Mammary epithelial cell (primary cell): ENCODE data around the gene PIANP.

Source experiments
- EZH2 ChIP-seq: IDR thresholded peaks from 2 replicates; pipeline ENCODE4 v1.6.1; 2012; ENCODE audit warnings: low read length, inconsistent platforms, borderline replicate concordance
- TF ChIP-seq, protein P1 (sequence below), 2 donors: IDR thresholded peaks in 1 of 2; conservative IDR thresholded peaks in 1 of 2; 2 replicates each; pipeline ENCODE4 v1.5.1; 2011 to 2012; ENCODE audit warnings: inconsistent platforms in 2 of 2, low read length in 2 of 2, mild to moderate bottlenecking in 2 of 2, control low read depth in 1 of 2, low read depth in 1 of 2; ENCODE audit not compliant: insufficient read depth in 1 of 2; ENCODE audit errors: extremely low read depth in 1 of 2

DNA sequence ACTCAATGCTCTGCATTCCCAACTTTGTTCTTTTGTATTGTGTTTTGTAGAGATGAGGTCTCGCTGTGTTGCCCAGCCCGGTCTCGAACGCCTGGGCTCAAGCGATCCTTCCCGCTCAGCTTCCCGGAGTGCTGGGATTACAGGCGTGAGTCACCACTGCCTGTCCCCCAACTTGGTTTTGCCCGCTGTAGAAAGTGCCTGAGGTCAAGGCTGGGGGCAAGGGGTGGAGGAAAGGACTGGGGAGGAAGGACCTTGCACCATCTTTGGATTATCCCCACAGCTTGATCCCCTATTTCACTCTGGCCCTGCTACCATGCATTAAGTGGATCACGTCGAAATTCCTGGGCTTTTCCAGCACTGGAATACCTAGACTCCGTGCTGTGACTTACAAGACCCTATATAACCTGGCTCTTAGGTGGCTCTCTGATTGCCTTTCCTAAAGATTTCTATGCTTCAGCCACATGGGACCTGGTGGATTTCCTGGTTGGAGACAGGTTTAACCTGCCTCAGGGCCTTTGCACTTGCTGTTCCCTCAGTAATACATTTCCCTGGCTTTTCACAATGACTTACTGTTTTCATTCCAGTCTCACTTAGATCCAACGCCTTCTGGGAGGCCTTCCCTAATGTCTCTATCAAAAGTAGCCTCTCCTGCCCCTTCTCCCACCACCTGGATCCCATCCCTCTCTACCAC is 608 bp upstream of the PIANP start:
- peak; percentile 59 for TF ChIP-seq EZH2
- TF ChIP-seq, protein P1, sequence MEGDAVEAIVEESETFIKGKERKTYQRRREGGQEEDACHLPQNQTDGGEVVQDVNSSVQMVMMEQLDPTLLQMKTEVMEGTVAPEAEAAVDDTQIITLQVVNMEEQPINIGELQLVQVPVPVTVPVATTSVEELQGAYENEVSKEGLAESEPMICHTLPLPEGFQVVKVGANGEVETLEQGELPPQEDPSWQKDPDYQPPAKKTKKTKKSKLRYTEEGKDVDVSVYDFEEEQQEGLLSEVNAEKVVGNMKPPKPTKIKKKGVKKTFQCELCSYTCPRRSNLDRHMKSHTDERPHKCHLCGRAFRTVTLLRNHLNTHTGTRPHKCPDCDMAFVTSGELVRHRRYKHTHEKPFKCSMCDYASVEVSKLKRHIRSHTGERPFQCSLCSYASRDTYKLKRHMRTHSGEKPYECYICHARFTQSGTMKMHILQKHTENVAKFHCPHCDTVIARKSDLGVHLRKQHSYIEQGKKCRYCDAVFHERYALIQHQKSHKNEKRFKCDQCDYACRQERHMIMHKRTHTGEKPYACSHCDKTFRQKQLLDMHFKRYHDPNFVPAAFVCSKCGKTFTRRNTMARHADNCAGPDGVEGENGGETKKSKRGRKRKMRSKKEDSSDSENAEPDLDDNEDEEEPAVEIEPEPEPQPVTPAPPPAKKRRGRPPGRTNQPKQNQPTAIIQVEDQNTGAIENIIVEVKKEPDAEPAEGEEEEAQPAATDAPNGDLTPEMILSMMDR (conservative IDR thresholded peaks at IDR 0.05 in 1 of 2, IDR thresholded peaks at IDR 0.05 in 1 of 2; ENCODE audit: extremely low read depth in 1 of 2, insufficient read depth in 1 of 2, low read depth in 1 of 2, low read length in 2 of 2) = no peak
